GM21423 (cell line): ENCODE data around the gene TMEM106B.
A peak's percentile ranks its signal among the peaks of the same experiment; 100 is the strongest.
"Not testable (repeated sequence)": the region's sequence is repeated elsewhere in the genome, so short reads cannot be mapped to it uniquely, and the experiment has no call there.

Experiments used
- ATAC-seq: cut with Tn5 transposase; IDR thresholded peaks from one replicate; pipeline ENCODE4 v1.9.1; 2021; ENCODE audit warnings: mild to moderate bottlenecking, moderate library complexity; ENCODE audit not compliant: unreplicated experiment

The TMEM106B gene

GRCh38 chr7:12211054-12211710 is at the start of gene TMEM106B:
TSS of gene TMEM106B (plus strand) at chr7:12211294. CDS start at chr7:12214811, 3,517 bp downstream.
- peak; percentile 95 for ATAC-seq

- no peak for ATAC-seq
Measured at GRCh38 chr7:12162415-12163113, 48.5 kb upstream of the TMEM106B start.

DNA sequence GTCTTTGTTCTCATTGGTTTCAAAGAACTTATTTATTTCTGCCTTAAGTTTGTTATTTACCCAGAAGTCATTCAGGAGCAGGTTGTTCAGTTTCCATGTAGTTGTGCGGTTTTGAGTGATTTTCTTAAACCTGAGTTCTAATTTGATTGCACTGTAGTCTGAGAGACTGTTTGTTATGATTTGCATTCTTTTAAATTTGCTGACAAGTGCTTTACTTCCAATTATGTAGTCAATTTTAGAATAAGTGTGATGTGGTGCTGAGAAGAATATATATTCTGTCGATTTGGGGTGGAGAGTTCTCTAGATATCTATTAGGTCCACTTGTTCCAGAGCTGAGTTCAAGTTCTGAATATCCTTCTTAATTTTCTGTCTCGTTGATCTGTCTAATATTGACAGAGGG is 43.0 kb upstream of the TMEM106B start:
- ATAC-seq: not testable (repeated sequence)

- not testable (repeated sequence) for ATAC-seq
Measured at GRCh38 chr7:12169981-12170820, 40.9 kb upstream of the TMEM106B start.

DNA sequence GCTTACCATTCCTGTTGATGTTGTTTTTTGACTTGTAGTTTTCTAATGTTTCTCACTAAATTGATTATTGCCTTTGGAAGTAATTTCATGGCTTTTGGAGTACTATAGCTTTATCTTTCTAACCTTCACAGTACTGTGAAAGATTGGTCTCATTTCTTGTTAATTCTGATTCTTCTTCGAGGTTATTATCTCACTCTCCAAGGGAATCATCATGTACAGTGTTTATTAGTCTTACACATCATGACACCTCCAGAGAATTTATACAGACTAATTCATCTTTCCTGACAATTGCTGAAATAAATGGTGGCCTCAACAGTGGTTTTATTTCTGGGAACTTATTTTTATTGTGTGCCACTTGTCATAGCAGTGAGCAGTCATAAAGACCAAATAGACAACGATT is 37.4 kb upstream of the TMEM106B start:
- no peak for ATAC-seq

- ATAC-seq: no peak
Measured at GRCh38 chr7:12174931-12175330, 36.2 kb upstream of the TMEM106B start.

DNA sequence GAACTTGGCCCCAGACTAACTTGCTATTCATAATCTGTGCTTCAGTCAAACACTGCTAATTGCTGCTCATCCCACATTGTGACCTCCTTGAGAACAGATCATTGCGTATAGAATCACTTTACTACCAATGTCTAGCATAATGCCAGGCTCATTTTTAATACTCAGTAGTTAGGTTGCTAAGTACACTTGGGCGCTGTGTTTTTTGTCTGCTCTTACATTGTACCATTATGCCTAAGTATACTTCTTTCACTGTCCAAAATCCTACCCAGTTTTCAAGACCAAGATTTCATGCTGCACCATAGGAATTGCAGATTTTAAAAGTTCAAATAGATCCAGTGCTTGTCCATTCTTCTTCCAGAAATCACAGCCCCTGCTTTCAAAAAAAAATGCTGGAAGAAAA is 32.8 kb upstream of the TMEM106B start:
- no peak for ATAC-seq

GRCh38 chr7:12194426-12194825 is 16.7 kb upstream of the TMEM106B start:
- no peak for ATAC-seq

DNA sequence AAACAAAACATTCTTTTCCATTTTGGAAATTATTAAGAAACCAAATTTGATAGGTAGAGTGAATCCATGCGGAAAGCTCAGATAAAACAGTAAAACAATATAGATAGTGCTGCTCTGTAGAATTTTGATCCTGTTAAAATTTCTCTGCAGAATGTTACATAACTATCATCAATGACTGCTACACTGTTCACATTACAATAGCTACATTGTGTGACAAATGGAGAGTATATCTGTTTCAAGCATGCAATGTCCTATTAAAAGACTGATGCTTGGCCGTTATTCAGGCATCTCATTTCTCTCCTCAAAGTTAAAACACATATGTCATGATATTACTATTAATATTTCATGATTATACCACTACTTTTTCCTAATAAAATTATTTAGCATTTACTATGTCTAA is 14.7 kb upstream of the TMEM106B start:
- ATAC-seq: no peak

GRCh38 chr7:12199363-12199762 is 11.7 kb upstream of the TMEM106B start:
- no peak for ATAC-seq

- ATAC-seq: no peak
Measured at GRCh38 chr7:12207046-12207445, 4.0 kb upstream of the TMEM106B start.

GRCh38 chr7:12209221-12209620 is 1.9 kb upstream of the TMEM106B start:
- ATAC-seq: no peak

DNA sequence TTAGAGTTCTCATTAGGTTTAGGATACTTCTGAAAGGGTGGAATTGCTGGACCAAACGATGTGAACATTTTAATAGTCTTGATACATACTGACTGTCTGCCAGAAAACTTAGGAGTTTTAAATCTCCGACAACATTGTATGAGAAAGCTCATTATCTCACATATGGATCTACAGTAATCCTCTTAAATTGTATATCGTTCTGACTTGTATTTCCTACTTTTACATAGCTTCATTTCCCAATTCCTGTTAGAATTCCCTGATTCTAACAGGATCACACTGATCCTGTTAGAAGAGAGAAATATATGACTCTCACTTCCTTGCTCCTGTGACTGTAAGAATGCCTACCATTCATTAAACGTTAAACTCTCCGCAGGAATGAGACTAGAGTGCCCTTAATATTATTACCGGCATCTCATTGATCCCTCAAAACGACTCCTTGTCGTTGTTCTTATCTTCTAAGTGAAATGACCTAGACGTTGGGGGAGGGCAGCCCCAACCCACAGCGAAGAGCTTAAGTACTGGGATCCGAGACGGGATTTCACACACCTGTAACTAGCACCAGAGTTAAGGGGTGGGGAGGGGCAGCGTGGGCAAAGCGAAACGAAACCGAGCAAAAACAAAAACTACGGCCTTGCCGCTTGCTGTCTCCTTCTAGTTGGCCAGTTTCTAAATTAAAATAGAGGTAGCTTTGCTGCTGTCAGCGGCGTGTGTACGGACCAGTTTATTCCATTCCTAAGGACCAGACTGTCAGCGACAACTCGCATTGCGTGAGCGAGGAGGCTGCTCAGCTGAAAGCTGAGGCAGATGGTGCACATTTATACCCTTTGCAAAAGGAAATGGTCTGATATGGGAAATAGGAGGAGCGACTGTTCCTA is 678 bp upstream of the TMEM106B start:
- ATAC-seq: peak; percentile 34

DNA sequence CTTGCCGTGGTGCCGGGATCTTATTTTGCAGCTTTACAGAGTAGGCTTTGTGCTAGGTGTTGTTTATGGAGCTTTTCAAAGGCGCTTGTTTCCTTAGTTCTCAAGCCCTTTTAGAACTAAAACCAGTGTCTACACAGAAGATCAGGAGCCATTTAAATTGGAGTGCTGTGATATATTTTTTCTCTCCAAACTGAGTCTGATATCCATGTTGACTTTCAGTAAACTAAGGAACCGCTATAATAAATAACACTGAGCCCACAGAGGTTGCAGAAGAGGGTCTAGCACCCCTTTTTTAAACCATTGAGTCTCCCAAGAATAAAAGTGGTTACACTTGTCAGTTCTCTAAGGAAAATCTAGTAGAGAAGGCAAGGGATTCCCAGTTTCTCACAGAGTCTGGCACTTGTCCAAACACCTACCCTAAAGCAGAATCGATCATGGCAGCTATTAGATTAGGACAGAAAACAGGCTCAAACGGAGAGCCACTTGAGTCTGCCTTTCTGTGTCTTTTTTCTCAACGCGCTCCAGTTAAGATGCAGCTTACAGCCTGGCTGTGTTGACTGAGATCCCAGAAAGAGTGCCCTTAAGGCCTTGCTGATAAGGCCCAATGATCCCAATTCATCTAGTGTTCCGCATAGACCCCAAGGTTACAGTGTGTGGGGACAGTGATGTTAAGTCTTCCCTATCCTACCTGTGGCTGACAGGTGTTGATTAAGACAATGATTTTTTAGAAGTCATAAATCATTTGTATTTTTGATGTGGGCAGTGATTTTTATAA is 804 bp downstream of the TMEM106B start:
- no peak for ATAC-seq

DNA sequence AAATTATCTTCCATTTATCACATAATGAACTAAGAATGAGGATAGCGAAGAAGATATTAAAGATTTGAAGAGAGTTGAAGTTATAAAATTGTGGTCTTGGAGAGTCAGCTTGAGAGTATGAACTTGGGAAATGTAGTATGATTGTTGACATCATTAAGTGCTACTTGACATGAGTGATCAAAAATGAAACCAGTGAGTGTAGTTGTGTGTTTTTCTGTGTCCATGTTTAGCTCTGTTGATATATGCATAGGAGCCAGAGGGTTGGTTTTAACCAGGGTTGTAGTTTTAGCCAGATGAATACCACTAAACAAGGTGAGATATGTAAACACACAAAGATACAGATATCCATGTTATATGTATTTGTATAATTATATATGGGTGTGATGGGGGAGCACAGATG is 6.2 kb downstream of the TMEM106B start:
- no peak for ATAC-seq

DNA sequence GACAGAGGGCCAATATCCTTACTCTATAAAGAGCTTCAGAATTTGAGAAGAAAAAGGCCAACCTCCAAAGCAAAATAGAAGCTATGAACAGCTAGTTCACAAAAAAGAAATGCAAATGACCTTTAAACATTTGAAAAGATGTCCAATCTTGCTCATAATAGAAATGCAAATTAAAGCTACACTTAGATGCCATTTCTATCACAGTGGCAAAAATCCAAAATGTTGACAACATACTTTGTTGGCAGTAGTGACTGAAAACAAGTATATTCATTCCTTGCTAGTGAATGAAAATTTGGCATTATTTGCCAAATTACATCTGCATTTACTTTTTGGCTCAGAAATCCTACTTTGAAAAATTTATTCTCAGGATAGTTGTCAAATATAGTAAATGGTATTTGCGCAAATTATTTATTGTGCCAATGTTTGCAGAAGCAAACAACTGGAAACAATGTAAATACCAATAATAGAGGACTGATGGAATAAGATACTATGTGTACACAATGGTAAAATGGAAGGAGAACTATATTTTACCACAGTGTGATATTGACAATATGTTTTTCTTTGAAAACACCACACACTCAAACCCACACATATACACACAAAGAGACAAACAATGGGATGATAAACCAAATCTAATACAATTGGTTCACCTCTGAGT is 9.4 kb downstream of the TMEM106B start:
- no peak for ATAC-seq

- no peak for ATAC-seq
Measured at GRCh38 chr7:12221414-12221813, 10.3 kb downstream of the TMEM106B start.

GRCh38 chr7:12222889-12223579 is 11.9 kb downstream of the TMEM106B start:
- peak; percentile 98 for ATAC-seq

- ATAC-seq: not testable (repeated sequence)
Measured at GRCh38 chr7:12225017-12225416, 13.9 kb downstream of the TMEM106B start.
